Psoas muscle (tissue), 8 donors: ENCODE measurements around the gene USP51. TPM values are rescaled to one million over a fixed set of nuclear protein-coding genes. Genes with fewer than 3 reads are reported as not detected.

ENCODE experiments used
- ATAC-seq, 4 donors: fragments of 200-7000 bp; cut with Tn5 transposase; one replicate each; pipeline ENCODE4 v1.9.1; 2020; ENCODE audit warnings: moderate library complexity in 3 of 4, mild to moderate bottlenecking in 2 of 4
- DNase-seq, 2 donors: peaks; one replicate each; pipeline ENCODE4 v3.0.0-alpha.2; 2020
- H3K27ac ChIP-seq: fragments of 200-600 bp; one replicate; pipeline ENCODE4 v1.8.0; 2022
- H3K27me3 ChIP-seq, 3 donors: fragments of 200-600 bp in 1 of 3; one replicate each; pipeline versions ENCODE4 v1.6.1 to v1.8.0; 2013 to 2022; ENCODE audit warnings: low read length in 2 of 3, mild to moderate bottlenecking in 2 of 3, moderate library complexity in 1 of 3; ENCODE audit not compliant: insufficient read depth in 3 of 3
- H3K36me3 ChIP-seq, 2 donors: fragments of 200-600 bp in 1 of 2; one replicate each; pipeline versions ENCODE4 v1.6.1 to v1.8.0; 2013 to 2022; ENCODE audit warnings: low read depth in 1 of 2, mild to moderate bottlenecking in 1 of 2, moderate library complexity in 1 of 2; ENCODE audit not compliant: insufficient read depth in 1 of 2
- H3K4me1 ChIP-seq: fragments of 200-600 bp; one replicate; pipeline ENCODE4 v1.8.0; 2022
- H3K4me3 ChIP-seq: fragments of 200-600 bp; one replicate; pipeline ENCODE4 v1.8.0; 2022; ENCODE audit warnings: mild to moderate bottlenecking
- H3K9me3 ChIP-seq: fragments of 200-600 bp; one replicate; pipeline ENCODE4 v1.8.0; 2022
- CTCF ChIP-seq: fragments of 200-600 bp; IDR thresholded peaks from one replicate; pipeline ENCODE4 v1.8.0; 2022; ENCODE audit warnings: antibody characterized with exemption
- WGBS, 3 donors: extraction: QIAGEN DNeasy Blood & Tissue Kit; methylation state at CpG; one replicate each; pipeline versions ENCODE4 v1.1.6 to v1.1.7; 2013; 5-methylcytosine and 5-hydroxymethylcytosine counted together
- intact Hi-C, 2 donors: fragments of 100-400 bp; cut with DNase I; formaldehyde crosslinking; loops; one replicate each; pipeline versions ENCODE4 v1.11.0 to v1.14.2; 2022
- polyA plus RNA-seq, 3 donors: library from polyadenylated mRNA; stranded (reverse); fragments of 200-250 nt; gene quantifications; one replicate each; pipeline ENCODE4 v1.2.3, GENCODE V29; 2013
- total RNA-seq, 4 donors: library from RNA; stranded (reverse); fragmentation: NEBNext Ultra II Directional in 2 of 4; extraction: Animal tissue kit (Norgen Biotek cat#: 25700) in 2 of 4; gene quantifications; one replicate each; pipeline versions ENCODE4 v1.2.1 to v1.2.4, GENCODE V29; 2021 to 2023
- donor health status: healthy with polysubstance abuse.
- donor health status: DM: no; HTN: no; CAD: no; lungs with moderate emphysema.
- donor health status: Bipolar disorder and iron deficiency.
- donor health status: healthy.
- donor health status: DM: yes; HTN: yes; CAD: no.
- donor health status: DM: no; HTN: no; CAD: no.
- donor health status: DM: no; HTN: no; CAD: no.
- donor health status: DM: yes; HTN: yes; CAD: no.

USP51 gene
- total and polyA plus RNA-seq, 7 donors: 0.07 to 1.2 (median 0.32) TPM

DNA sequence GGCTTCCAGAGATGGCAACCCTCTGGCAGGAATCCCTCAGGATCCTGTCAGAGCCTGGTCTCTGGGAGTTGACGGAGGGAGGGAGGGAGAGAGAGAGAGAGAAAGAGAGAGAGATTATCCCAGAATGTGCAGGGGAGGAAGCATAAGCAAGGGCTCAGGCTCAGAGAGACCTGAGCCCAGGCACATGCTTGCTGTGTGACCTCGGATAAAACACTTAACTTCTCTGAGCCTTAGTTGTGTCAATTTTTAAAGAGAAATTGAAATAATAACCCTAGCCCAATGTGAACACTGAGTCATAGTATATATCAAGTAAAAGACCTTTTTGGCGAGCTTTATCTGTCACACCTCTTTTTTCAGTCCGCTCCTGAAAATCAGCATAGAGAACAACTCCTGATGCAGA, 473 bp upstream of the USP51 start:
- H3K27me3 ChIP-seq: no peaks in the 10 kb centered on the region
- TF ChIP-seq CTCF: no peak
- ATAC-seq (no peak), DNase-seq (no peak)
- H3K27ac ChIP-seq: peak overlapping the region; percentile 74
- intact Hi-C loops: no loop called here
- H3K4me3 ChIP-seq: peak overlapping the region; percentile 77
- H3K36me3 ChIP-seq: no peaks in the 10 kb centered on the region
- no peaks in the 10 kb centered on the region for H3K9me3 ChIP-seq
- H3K4me1 ChIP-seq: no peaks in the 10 kb centered on the region
- 75 to 79% (median 75%) methylated on average over 4 of the region's 4 CpGs for WGBS, 3 donors

DNA sequence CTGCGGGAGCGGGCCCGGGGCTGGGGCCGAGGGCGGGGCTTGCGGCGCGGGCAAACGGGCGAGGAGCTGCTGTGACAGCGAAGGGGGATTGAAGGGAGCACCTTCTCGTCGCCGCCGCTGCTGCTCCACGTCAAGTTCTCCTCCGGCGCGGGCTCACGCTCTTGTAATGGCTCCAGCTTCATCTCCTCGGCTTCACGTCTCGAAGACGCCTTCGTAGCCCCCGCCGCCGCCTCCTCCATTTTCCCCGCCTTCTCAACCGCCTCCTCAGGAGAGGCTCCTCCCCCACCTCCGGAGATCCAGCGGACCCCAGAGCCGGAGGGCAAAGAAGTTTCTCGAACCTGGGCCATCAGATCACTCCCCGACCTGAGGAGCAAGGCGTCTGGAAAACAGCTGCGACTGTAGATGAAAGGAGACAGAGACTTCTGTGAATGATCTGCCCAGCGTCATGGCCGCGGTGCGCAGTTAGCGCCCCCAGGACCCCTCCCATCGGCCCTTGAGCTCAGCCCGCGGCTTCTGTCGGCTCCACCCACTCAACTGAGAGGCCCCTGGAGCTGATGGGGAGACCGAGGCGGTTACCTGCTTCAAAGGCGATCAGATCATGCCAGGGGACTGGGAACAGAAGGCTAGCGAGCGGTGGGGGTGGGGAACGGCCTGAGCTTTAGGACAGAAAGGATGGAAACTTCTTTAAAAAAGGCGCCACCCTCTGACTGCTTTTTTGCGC, 895 bp downstream of the USP51 start:
- Histone ChIP-seq H3K36me3 (no peaks in the 10 kb centered on the region), H3K27ac (peak overlapping the region; percentile 74), H3K4me1 (no peaks in the 10 kb centered on the region), H3K27me3 (no peaks in the 10 kb centered on the region), H3K4me3 (peak overlapping the region; percentile 77), H3K9me3 (no peaks in the 10 kb centered on the region)
- no peak for TF ChIP-seq CTCF
- DNase-seq: peak; percentile 56 to 76
- ATAC-seq: peak; percentile 57 to 85 (median 66)
- intact Hi-C loops: no loop called here
- WGBS, 3 donors: 0 to 23% (median 0%) methylated on average over 26 to 54 of the region's 54 CpGs

GRCh38 chrX:55488006-55488592, 1.5 kb downstream of the USP51 start:
- no peak for DNase-seq
- Histone ChIP-seq H3K27me3 (no peaks in the 10 kb centered on the region), H3K4me1 (no peaks in the 10 kb centered on the region), H3K36me3 (no peaks in the 10 kb centered on the region), H3K4me3 (peak overlapping the region; percentile 77), H3K27ac (peak overlapping the region; percentile 74), H3K9me3 (no peaks in the 10 kb centered on the region)
- no peak for TF ChIP-seq CTCF
- ATAC-seq: peak in 2 of 4 donors; percentile 66 to 72
- intact Hi-C loops: no loop called here
- WGBS, 3 donors: 7 to 23% (median 11%) methylated on average over 9 to 23 of the region's 23 CpGs

- H3K27me3 ChIP-seq: no peaks in the 10 kb centered on the region
- H3K4me3 ChIP-seq: no peak overlapping the region
- H3K36me3 ChIP-seq: no peaks in the 10 kb centered on the region
- intact Hi-C loops: no loop called here
- H3K4me1 ChIP-seq: no peaks in the 10 kb centered on the region
- H3K27ac ChIP-seq: no peak overlapping the region
- no peaks in the 10 kb centered on the region for H3K9me3 ChIP-seq
- DNase-seq (no peak), ATAC-seq (no peak)
- WGBS, 3 donors: 72 to 89% (median 77%) methylated on average over 2 of the region's 2 CpGs
- TF ChIP-seq CTCF: no peak
These were observed 2.5 kb downstream of the USP51 start for GRCh38 chrX:55487143-55487542.
